Lung (tissue), 12 donors: ENCODE results near the gene GP1BA. TPM values are rescaled to one million over a fixed set of nuclear protein-coding genes. Genes with fewer than 3 reads are reported as not detected.

Experiments
- ATAC-seq: fragments of 200-7000 bp; cut with Tn5 transposase; one replicate; pipeline ENCODE4 v1.9.1; 2020; ENCODE audit warnings: moderate number of reproducible peaks; ENCODE audit not compliant: insufficient read depth, low FRiP score
- DNase-seq, 3 donors: peaks; one replicate each; pipeline ENCODE4 v3.0.0-alpha.2; 2013 to 2017
- H3K27ac ChIP-seq, 2 donors: one replicate each; pipeline ENCODE4 v1.5.1; 2013; ENCODE audit warnings: mild to moderate bottlenecking in 2 of 2, moderate library complexity in 2 of 2, control low read depth in 1 of 2, inconsistent platforms in 1 of 2, low read depth in 1 of 2, low read length in 1 of 2
- H3K27me3 ChIP-seq, 3 donors: one replicate each; pipeline ENCODE4 v1.5.1; 2013; ENCODE audit warnings: low read length in 2 of 3; ENCODE audit not compliant: control insufficient read depth in 3 of 3, insufficient read depth in 3 of 3
- H3K36me3 ChIP-seq, 4 donors: one replicate each; pipeline ENCODE4 v1.5.1; 2013; ENCODE audit warnings: low read length in 4 of 4, mild to moderate bottlenecking in 1 of 4, moderate library complexity in 1 of 4; ENCODE audit not compliant: control insufficient read depth in 4 of 4, insufficient read depth in 4 of 4
- H3K4me1 ChIP-seq, 5 donors: one replicate each; pipeline ENCODE4 v1.5.1; 2013; ENCODE audit warnings: low read length in 5 of 5, mild to moderate bottlenecking in 2 of 5, moderate library complexity in 1 of 5; ENCODE audit not compliant: control insufficient read depth in 5 of 5, insufficient read depth in 5 of 5
- H3K4me3 ChIP-seq: one replicate; pipeline ENCODE4 v1.5.1; 2013; ENCODE audit warnings: mild to moderate bottlenecking, control low read depth, moderate library complexity
- H3K9ac ChIP-seq, 2 donors: one replicate each; pipeline ENCODE4 v1.5.1; 2013; ENCODE audit warnings: low read length in 2 of 2, control low read depth in 1 of 2; ENCODE audit not compliant: insufficient read depth in 1 of 2
- H3K9me3 ChIP-seq, 4 donors: one replicate each; pipeline ENCODE4 v1.5.1; 2013; ENCODE audit warnings: low read length in 3 of 4, mild to moderate bottlenecking in 1 of 4, moderate library complexity in 1 of 4; ENCODE audit not compliant: control insufficient read depth in 4 of 4, insufficient read depth in 3 of 4
- WGBS, 2 donors: extraction: QIAGEN DNeasy Blood & Tissue Kit; methylation state at CpG; one replicate each; pipeline ENCODE4 v1.1.7; 2013; 5-methylcytosine and 5-hydroxymethylcytosine counted together
- polyA plus RNA-seq, 2 donors: library from polyadenylated mRNA; stranded (reverse); fragments of 200-250 nt; gene quantifications; one replicate each; pipeline ENCODE4 v1.2.1, GENCODE V29; 2013
- total RNA-seq, 2 donors: library from RNA; depleted of rRNA in 1 of 2; stranded (reverse); fragments of >200 nt in 1 of 2; gene quantifications; one replicate each; pipeline ENCODE4 v1.2.1, GENCODE V29; 2014 to 2021
- TF ChIP-seq, protein P1 (sequence below): IDR thresholded peaks from 2 replicates; pipeline ENCODE4 v1.5.1; 2012; ENCODE audit warnings: mild to moderate bottlenecking; ENCODE audit errors: control extremely low read depth, extremely low read depth
- donor health status: control.
- donor health status: control.
- donor health status: Bipolar disorder and iron deficiency.
- donor health status: healthy.
- donor health status: DM: yes; HTN: yes; CAD: no.

GP1BA gene
- total and polyA plus RNA-seq, 4 donors, result 0.18 to 1.4 (median 0.60) TPM

DNA sequence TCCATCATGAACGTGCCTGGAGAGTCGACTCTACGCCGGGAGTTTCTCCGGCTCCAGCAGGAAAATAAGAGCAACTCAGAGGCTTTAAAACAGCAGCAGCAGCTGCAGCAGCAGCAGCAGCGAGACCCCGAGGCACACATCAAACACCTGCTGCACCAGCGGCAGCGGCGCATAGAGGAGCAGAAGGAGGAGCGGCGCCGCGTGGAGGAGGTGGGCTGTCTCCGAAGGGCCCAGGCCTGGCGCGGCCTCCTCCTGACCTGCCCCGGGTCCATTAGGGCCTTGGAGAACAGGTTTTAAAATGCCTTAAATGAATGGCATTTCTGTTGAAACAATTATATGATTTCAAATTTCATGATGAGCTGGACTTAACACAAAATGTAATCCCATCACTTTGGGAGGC, 44.5 kb upstream of the GP1BA start:
- WGBS, 2 donors, result 92 to 93% methylated on average over 18 of the region's 18 CpGs
- no peak overlapping the region for H3K27ac ChIP-seq
- H3K9me3 ChIP-seq, result no peaks in the 10 kb centered on the region
- H3K4me3 ChIP-seq, result no peak overlapping the region
- no peaks in the 10 kb centered on the region for H3K4me1 ChIP-seq
- DNase-seq, result no peak
- no peaks in the 10 kb centered on the region for H3K27me3 ChIP-seq
- TF ChIP-seq, protein P1, sequence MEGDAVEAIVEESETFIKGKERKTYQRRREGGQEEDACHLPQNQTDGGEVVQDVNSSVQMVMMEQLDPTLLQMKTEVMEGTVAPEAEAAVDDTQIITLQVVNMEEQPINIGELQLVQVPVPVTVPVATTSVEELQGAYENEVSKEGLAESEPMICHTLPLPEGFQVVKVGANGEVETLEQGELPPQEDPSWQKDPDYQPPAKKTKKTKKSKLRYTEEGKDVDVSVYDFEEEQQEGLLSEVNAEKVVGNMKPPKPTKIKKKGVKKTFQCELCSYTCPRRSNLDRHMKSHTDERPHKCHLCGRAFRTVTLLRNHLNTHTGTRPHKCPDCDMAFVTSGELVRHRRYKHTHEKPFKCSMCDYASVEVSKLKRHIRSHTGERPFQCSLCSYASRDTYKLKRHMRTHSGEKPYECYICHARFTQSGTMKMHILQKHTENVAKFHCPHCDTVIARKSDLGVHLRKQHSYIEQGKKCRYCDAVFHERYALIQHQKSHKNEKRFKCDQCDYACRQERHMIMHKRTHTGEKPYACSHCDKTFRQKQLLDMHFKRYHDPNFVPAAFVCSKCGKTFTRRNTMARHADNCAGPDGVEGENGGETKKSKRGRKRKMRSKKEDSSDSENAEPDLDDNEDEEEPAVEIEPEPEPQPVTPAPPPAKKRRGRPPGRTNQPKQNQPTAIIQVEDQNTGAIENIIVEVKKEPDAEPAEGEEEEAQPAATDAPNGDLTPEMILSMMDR, result no peak
- H3K9ac ChIP-seq, result no peak overlapping the region
- H3K36me3 ChIP-seq, result peaks cover 7 to 70% (median 34%) of the 10 kb centered on the region in 4 donors
- ATAC-seq, result no peak

DNA sequence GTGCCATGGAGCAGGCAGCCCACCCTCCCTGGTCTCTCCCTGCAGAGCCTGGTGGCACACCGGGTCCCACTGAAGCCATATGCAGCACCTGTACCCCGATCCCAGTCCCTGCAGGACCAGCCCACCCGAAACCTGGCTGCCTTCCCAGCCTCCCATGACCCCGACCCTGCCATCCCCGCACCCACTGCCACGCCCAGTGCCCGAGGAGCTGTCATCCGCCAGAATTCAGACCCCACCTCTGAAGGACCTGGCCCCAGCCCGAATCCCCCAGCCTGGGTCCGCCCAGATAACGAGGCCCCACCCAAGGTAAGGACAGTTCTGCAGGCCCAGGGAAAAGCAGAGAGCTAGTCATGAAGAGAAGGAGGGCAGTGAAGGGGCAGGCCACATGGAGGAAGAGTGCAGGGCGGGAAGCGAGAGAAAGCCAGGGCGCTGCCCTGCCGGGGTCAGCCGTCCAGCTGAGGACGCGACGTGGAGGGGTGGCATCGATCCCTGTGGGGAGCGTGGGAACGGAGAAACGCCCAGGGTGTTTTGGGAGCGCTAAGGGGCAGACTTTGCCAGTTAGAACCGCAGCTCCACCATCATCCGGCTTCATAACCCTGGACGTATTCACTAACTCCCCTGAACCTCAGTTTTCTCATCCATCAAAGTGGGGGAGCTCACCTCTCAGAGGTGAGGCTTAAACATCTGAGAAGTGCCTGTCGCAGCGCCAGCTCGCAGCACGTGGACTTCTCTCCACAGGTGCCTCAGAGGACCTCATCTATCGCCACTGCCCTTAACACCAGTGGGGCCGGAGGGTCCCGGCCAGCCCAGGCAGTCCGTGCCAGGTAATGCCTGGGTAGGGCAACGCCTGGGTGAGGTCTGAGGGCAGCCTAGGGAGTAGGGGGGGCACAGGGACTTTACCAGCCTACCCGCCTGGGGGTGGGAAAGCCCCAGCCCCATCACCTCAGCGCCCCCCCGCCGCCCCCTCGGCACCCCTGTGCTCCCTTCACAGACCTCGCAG, 40.4 kb upstream of the GP1BA start:
- Histone ChIP-seq H3K9me3 (no peaks in the 10 kb centered on the region), H3K27ac (no peak overlapping the region), H3K4me3 (no peak overlapping the region), H3K36me3 (peaks cover 7 to 83% (median 39%) of the 10 kb centered on the region in 4 donors), H3K4me1 (no peaks in the 10 kb centered on the region), H3K9ac (no peak overlapping the region), H3K27me3 (no peaks in the 10 kb centered on the region)
- TF ChIP-seq, protein P1, result no peak
- 92 to 96% methylated on average over 41 to 42 of the region's 42 CpGs for WGBS, 2 donors
- ATAC-seq, result no peak
- DNase-seq, result no peak

DNA sequence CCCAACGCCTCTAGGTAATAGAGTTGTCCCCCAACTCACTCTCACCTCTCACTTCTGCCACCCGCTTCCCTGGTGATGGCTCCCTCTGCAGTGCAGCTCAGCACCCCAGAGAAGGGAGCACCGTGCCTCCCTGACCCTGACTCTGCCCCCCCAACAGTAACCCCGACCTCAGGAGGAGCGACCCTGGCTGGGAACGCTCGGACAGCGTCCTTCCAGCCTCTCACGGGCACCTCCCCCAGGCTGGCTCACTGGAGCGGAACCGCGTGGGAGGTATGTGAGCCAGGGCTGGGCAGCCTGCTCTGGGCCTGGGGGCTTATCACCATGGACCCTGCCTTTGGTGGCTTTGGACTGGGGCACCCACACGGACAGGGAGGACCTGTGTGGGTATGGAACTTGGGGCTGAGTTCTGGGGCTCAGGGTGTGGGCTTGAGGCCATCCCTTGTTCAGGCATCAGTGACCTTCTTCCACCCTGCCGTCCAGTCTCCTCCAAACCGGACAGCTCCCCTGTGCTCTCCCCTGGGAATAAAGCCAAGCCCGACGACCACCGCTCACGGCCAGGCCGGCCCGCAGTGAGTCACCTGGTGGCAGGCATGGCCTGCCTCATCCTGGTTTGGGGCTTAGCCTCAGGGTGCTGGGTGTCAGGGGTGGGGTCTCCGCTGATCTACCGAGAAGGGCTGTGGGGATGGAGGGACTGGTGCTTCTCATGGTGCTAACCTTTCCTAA, 39.4 kb upstream of the GP1BA start:
- H3K4me1 ChIP-seq, result no peaks in the 10 kb centered on the region
- TF ChIP-seq, protein P1, result no peak
- DNase-seq (no peak), ATAC-seq (no peak)
- H3K9me3 ChIP-seq, result no peaks in the 10 kb centered on the region
- peaks cover 0 to 4% (median 0%) of the 10 kb centered on the region in 3 donors for H3K27me3 ChIP-seq
- H3K4me3 ChIP-seq, result no peak overlapping the region
- H3K36me3 ChIP-seq, result peaks cover 7 to 81% (median 39%) of the 10 kb centered on the region in 4 donors
- no peak overlapping the region for H3K9ac ChIP-seq
- no peak overlapping the region for H3K27ac ChIP-seq
- WGBS, 2 donors, result 90 to 93% methylated on average over 23 of the region's 23 CpGs
